AG04449 (cell line): Measurements from ENCODE around the gene NFIA.

Source experiments
- CTCF ChIA-PET: fragments of 350-600 bp; formaldehyde crosslinking; extraction: SDS; loops from one replicate; lab custom pipeline; 2021; ENCODE audit warnings: antibody characterized with exemption; lab: Yijun Ruan, JAX
- POLR2A ChIA-PET: fragments of 400-600, 350-600 bp; formaldehyde crosslinking; extraction: SDS; loops from one replicate; lab custom pipeline; 2020; ENCODE audit warnings: antibody characterized with exemption, inconsistent platforms; lab: Yijun Ruan, JAX
- DNase-seq: peaks from one replicate; pipeline ENCODE4 v3.0.0-alpha.2; 2010; ENCODE audit warnings: low read depth, low spot score
- H3K4me3 ChIP-seq: 2 replicates; pipeline ENCODE4 v1.5.1; 2011; ENCODE audit warnings: low read depth, mild to moderate bottlenecking, control low read depth, low read length
- CTCF ChIP-seq: IDR thresholded peaks from one replicate; pipeline ENCODE4 v1.5.1; 2011; ENCODE audit warnings: mild to moderate bottlenecking, moderate library complexity, low read length, control low read depth, inconsistent platforms; ENCODE audit not compliant: insufficient read depth; ENCODE audit errors: missing control alignments

Gene NFIA

GRCh38 chr1:61170328-61171238, 88.2 kb downstream of the NFIA start:
- H3K4me3 ChIP-seq = no peak overlapping the region
- POLR2A ChIA-PET = interaction anchor here (0.6 kb wide), 1 partner anchor 14 kb away, joined by 3 read pairs; no protein-coding TSS in a partner anchor
- peak; percentile 59 for DNase-seq
- CTCF ChIA-PET = interaction anchor here (1.5 kb wide), 1 partner anchor 10 kb away, joined by 4 read pairs; no protein-coding TSS in a partner anchor
- no peak for TF ChIP-seq CTCF

- no peak for DNase-seq
- TF ChIP-seq CTCF = no peak
- CTCF ChIA-PET = no interaction called here
- POLR2A ChIA-PET = no interaction called here
- no peak overlapping the region for H3K4me3 ChIP-seq
These were observed 89.0 kb downstream of the NFIA start for GRCh38 chr1:61171346-61171745.

- CTCF ChIA-PET = interaction anchor here (1.2 kb wide), 1 partner anchor 122 kb away, joined by 4 read pairs; no protein-coding TSS in a partner anchor
- POLR2A ChIA-PET = no interaction called here
- no peak for TF ChIP-seq CTCF
- DNase-seq = no peak
- H3K4me3 ChIP-seq = no peak overlapping the region
These were observed 89.6 kb downstream of the NFIA start for GRCh38 chr1:61171974-61172373.

GRCh38 chr1:61173118-61173517, 90.8 kb downstream of the NFIA start:
- H3K4me3 ChIP-seq = no peak overlapping the region
- DNase-seq = no peak
- no peak for TF ChIP-seq CTCF
- POLR2A ChIA-PET = no interaction called here
- CTCF ChIA-PET = interaction anchor here (1.2 kb wide), 1 partner anchor 123 kb away, joined by 4 read pairs; no protein-coding TSS in a partner anchor

GRCh38 chr1:61174060-61174795, 91.9 kb downstream of the NFIA start:
- POLR2A ChIA-PET = no interaction called here
- no peak for TF ChIP-seq CTCF
- CTCF ChIA-PET = interaction anchor here (1.1 kb wide), 1 partner anchor 125 kb away, joined by 4 read pairs; no protein-coding TSS in a partner anchor
- H3K4me3 ChIP-seq = no peak overlapping the region
- DNase-seq = no peak

GRCh38 chr1:61175976-61176375, 93.6 kb downstream of the NFIA start:
- no peak overlapping the region for H3K4me3 ChIP-seq
- POLR2A ChIA-PET = no interaction called here
- TF ChIP-seq CTCF = no peak
- CTCF ChIA-PET = no interaction called here
- DNase-seq = no peak
